ENCODE measurements around the gene ADAMTSL2.

DNA sequence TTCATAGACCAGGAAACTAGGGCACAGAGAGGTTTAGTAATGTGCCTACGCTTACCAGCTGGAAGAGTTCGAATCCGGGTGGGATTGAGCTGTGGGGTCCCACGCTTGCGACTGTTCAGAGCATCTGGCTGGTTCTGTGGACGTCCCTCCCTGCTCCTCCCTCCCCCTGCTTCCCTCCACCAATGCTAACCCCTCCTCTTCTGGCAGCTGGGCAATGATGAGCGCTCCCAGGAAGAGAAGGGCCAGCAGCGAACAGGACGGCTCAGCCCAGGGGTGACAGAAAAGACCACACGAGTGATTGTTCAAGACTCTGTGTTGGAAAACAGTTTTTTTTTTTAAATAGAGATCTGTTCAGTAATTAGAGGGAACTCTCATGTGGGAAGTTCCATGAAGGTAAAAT is 67.8 kb downstream of the ADAMTSL2 start:
- TF ChIP-seq CTCF (IDR thresholded peaks at IDR 0.05), result no peak
- no peak for TF ChIP-seq POLR2AphosphoS5 (IDR thresholded peaks at IDR 0.05; ENCODE audit: insufficient read depth in 1 of 2, low read depth in 1 of 2)
- no peak for TF ChIP-seq POLR2A (IDR thresholded peaks at IDR 0.05)

Measured in vagina (tissue), 2 donors.